ENCODE measurements around the gene SERPINB11.
A peak's percentile ranks its signal among the peaks of the same experiment; 100 is the strongest.

SERPINB11 gene

DNA sequence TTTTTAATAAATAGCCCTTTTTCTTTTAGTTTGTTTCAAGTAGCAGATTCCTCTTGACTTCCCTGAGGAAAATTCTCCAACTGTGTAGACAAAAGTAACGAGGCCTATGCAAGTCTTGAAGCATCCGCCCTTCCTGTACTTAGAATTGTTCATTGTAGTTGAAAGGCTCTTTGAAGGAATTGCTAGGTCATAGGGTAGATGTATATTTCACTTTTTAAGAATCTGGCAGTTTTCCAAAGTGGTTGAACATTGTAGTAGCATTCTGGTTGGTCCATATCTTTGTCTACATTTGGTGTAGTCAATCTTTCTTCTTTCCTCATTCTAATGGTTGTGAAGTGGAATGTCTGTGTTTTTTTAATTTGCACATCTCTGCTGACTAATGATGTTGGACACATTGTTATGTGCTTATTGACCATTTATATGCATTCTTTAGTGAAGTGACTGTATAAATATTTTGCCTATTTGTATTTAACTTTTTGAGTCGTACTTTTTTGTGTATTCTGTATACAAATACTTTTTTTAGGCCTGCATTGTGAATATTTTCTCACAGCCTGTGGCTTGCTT, 5.6 kb upstream of the SERPINB11 start:
- no peak for TF ChIP-seq CTCF (conservative IDR thresholded peaks at IDR 0.05; ENCODE audit: low read depth, low read length)
- DNase-seq (ENCODE audit: low read depth): peak; percentile 9
- no peak overlapping the region for H3K4me3 ChIP-seq (ENCODE audit: low read depth, low read length)

DNA sequence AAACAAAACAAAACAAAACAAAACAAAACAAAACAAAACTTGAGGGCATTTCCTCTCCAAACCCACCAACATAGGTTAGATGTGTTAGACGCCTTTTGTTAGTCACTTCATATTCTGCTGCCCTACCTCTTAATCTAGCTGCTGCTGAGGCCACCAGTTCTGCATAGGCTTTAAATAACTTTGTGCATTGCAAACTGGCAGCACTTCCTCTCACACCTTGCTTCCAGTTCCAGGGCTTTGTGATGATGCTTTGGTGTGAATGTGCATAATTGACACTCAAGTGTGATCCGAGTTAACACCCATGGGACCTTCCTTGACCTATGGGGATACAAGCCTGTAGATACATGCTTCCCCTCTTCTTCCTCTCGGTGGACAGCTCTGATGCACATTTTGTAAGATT, 2.3 kb upstream of the SERPINB11 start:
- H3K4me3 ChIP-seq (ENCODE audit: low read depth, low read length): no peak overlapping the region
- no peak for DNase-seq (ENCODE audit: low read depth)
- no peak for TF ChIP-seq CTCF (conservative IDR thresholded peaks at IDR 0.05; ENCODE audit: low read depth, low read length)

- H3K4me3 ChIP-seq (ENCODE audit: low read depth, low read length): no peak overlapping the region
- no peak for DNase-seq (ENCODE audit: low read depth)
- no peak for TF ChIP-seq CTCF (conservative IDR thresholded peaks at IDR 0.05; ENCODE audit: low read depth, low read length)
These were observed 808 bp upstream of the SERPINB11 start for GRCh38 chr18:63701952-63702351.

GRCh38 chr18:63705401-63705800, 2.6 kb downstream of the SERPINB11 start:
- no peak overlapping the region for H3K4me3 ChIP-seq (ENCODE audit: low read depth, low read length)
- DNase-seq (ENCODE audit: low read depth): no peak
- TF ChIP-seq CTCF (conservative IDR thresholded peaks at IDR 0.05; ENCODE audit: low read depth, low read length): no peak

- no peak for DNase-seq (ENCODE audit: low read depth)
- no peak for TF ChIP-seq CTCF (conservative IDR thresholded peaks at IDR 0.05; ENCODE audit: low read depth, low read length)
- H3K4me3 ChIP-seq (ENCODE audit: low read depth, low read length): no peak overlapping the region
These were observed 5.1 kb downstream of the SERPINB11 start for GRCh38 chr18:63707816-63708215.

DNA sequence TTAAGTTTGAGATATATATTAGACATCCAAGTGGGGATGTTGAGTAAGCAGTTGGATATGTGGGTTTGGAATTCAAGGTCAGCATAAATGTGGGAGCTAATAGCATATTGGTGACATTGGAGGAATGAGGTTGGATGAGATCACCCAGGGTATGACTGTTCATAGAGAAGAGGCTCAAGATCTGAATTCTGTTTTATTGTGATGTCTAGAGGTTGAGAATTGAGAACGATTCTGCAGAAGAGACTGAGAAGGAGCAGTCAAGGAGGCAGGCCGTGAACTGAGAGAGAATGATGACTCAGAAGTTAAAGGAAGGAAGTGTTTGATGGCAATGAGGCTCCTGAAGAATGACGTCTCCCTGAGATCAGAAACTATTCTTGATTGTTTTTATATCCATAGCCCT, 5.9 kb downstream of the SERPINB11 start:
- no peak for TF ChIP-seq CTCF (conservative IDR thresholded peaks at IDR 0.05; ENCODE audit: low read depth, low read length)
- no peak overlapping the region for H3K4me3 ChIP-seq (ENCODE audit: low read depth, low read length)
- DNase-seq (ENCODE audit: low read depth): peak; percentile 50

GRCh38 chr18:63725682-63726480, 23.1 kb downstream of the SERPINB11 start:
- DNase-seq (ENCODE audit: low read depth): no peak
- TF ChIP-seq CTCF (conservative IDR thresholded peaks at IDR 0.05; ENCODE audit: low read depth, low read length): no peak
- H3K4me3 ChIP-seq (ENCODE audit: low read depth, low read length): no peak overlapping the region
